ENCODE measurements around the gene SMCO2.

The SMCO2 gene

GRCh38 chr12:27493260-27493940 is 46.9 kb downstream of the SMCO2 start:
- H3K4me3 ChIP-seq, result no peak overlapping the region
- no peak overlapping the region for H3K27ac ChIP-seq

- no peak overlapping the region for H3K27ac ChIP-seq
- no peak overlapping the region for H3K4me3 ChIP-seq
Measured at GRCh38 chr12:27497446-27497845, 50.9 kb downstream of the SMCO2 start.

GRCh38 chr12:27498149-27498548 is 51.6 kb downstream of the SMCO2 start:
- Histone ChIP-seq H3K4me3 (no peak overlapping the region), H3K27ac (no peak overlapping the region)

GRCh38 chr12:27498761-27499160 is 52.2 kb downstream of the SMCO2 start:
- H3K27ac ChIP-seq, result no peak overlapping the region
- no peak overlapping the region for H3K4me3 ChIP-seq

- no peak overlapping the region for H3K4me3 ChIP-seq
- H3K27ac ChIP-seq, result no peak overlapping the region
Measured at GRCh38 chr12:27499377-27499776, 52.8 kb downstream of the SMCO2 start.

GRCh38 chr12:27500546-27500945 is 54.0 kb downstream of the SMCO2 start:
- Histone ChIP-seq H3K27ac (no peak overlapping the region), H3K4me3 (no peak overlapping the region)

GRCh38 chr12:27502021-27502435 is 55.5 kb downstream of the SMCO2 start:
- H3K27ac ChIP-seq, result no peak overlapping the region
- H3K4me3 ChIP-seq, result no peak overlapping the region

- no peak overlapping the region for H3K4me3 ChIP-seq
- H3K27ac ChIP-seq, result peak overlapping the region in 4 of 21 experiments; percentile 2 to 59 (median 26)
Measured at GRCh38 chr12:27504507-27504906, 58.0 kb downstream of the SMCO2 start.

GRCh38 chr12:27505109-27505508 is 58.6 kb downstream of the SMCO2 start:
- peak overlapping the region in 2 of 21 experiments; percentile 2 to 59 for H3K27ac ChIP-seq
- H3K4me3 ChIP-seq, result no peak overlapping the region

GRCh38 chr12:27505761-27506160 is 59.2 kb downstream of the SMCO2 start:
- no peak overlapping the region for H3K4me3 ChIP-seq
- H3K27ac ChIP-seq, result peak overlapping the region in 1 of 21 experiments; percentile 18

GRCh38 chr12:27506645-27507189 is 60.2 kb downstream of the SMCO2 start:
- H3K27ac ChIP-seq, result no peak overlapping the region
- H3K4me3 ChIP-seq, result no peak overlapping the region

GRCh38 chr12:27508736-27509431 is 62.3 kb downstream of the SMCO2 start:
- H3K4me3 ChIP-seq, result no peak overlapping the region
- no peak overlapping the region for H3K27ac ChIP-seq

- H3K4me3 ChIP-seq, result no peak overlapping the region
- H3K27ac ChIP-seq, result peak overlapping the region in 2 of 21 experiments; percentile 5 to 34
Measured at GRCh38 chr12:27511031-27511722, 64.6 kb downstream of the SMCO2 start.

- Histone ChIP-seq H3K27ac (peak overlapping the region in 2 of 21 experiments; percentile 5 to 34), H3K4me3 (no peak overlapping the region)
Measured at GRCh38 chr12:27511723-27512045, 65.1 kb downstream of the SMCO2 start.

- H3K27ac ChIP-seq, result no peak overlapping the region
- no peak overlapping the region for H3K4me3 ChIP-seq
Measured at GRCh38 chr12:27513155-27513824, 66.8 kb downstream of the SMCO2 start.

- no peak overlapping the region for H3K27ac ChIP-seq
- no peak overlapping the region for H3K4me3 ChIP-seq
Measured at GRCh38 chr12:27515671-27516070, 69.1 kb downstream of the SMCO2 start.

GRCh38 chr12:27516625-27517024 is 70.1 kb downstream of the SMCO2 start:
- no peak overlapping the region for H3K27ac ChIP-seq
- no peak overlapping the region for H3K4me3 ChIP-seq

GRCh38 chr12:27517546-27517945 is 71.0 kb downstream of the SMCO2 start:
- H3K4me3 ChIP-seq, result no peak overlapping the region
- no peak overlapping the region for H3K27ac ChIP-seq

- Histone ChIP-seq H3K4me3 (no peak overlapping the region), H3K27ac (no peak overlapping the region)
Measured at GRCh38 chr12:27517961-27518665, 71.6 kb downstream of the SMCO2 start.

Measured in skin epidermis (tissue), 12 donors.